ENCODE data around the gene USP3. TPM values are rescaled to one million over a fixed set of nuclear protein-coding genes. Genes with fewer than 3 reads are reported as not detected.

Gene USP3
- total and polyA plus RNA-seq, 2 experiments from 2014 or later: 20.2 to 26.0 TPM

DNA sequence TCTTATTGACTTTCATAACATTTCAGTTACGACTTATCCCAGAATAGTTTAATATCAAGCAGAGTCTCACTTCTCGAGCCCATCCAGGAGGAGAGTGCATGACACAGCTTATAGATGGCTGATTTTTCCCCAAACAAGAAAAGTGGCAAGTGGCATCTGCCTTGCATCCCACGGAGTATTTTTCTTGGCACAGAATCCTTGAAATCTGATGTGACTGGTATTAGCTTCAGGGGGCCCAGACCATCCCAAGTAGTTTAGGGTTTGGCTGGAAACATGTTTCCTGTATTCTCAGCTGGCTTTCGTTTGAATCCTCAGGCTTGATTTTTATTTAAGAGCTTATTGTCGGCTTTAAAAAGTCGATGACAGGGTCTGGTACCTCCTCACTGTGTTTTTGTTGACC, 72.0 kb downstream of the USP3 start:
- Histone ChIP-seq H3K27ac (no peak overlapping the region), H3K36me3 (no peaks in the 10 kb centered on the region), H3K4me3 (no peak overlapping the region), H3K4me1 (ENCODE audit: low read depth) (peaks cover 27% of the 10 kb centered on the region), H3K27me3 (no peaks in the 10 kb centered on the region), H3K9me3 (ENCODE audit: low read depth) (no peaks in the 10 kb centered on the region)
- no peak for DNase-seq (ENCODE audit: low read depth in 1 of 2, low spot score in 1 of 2)
- TF ChIP-seq, protein P1, sequence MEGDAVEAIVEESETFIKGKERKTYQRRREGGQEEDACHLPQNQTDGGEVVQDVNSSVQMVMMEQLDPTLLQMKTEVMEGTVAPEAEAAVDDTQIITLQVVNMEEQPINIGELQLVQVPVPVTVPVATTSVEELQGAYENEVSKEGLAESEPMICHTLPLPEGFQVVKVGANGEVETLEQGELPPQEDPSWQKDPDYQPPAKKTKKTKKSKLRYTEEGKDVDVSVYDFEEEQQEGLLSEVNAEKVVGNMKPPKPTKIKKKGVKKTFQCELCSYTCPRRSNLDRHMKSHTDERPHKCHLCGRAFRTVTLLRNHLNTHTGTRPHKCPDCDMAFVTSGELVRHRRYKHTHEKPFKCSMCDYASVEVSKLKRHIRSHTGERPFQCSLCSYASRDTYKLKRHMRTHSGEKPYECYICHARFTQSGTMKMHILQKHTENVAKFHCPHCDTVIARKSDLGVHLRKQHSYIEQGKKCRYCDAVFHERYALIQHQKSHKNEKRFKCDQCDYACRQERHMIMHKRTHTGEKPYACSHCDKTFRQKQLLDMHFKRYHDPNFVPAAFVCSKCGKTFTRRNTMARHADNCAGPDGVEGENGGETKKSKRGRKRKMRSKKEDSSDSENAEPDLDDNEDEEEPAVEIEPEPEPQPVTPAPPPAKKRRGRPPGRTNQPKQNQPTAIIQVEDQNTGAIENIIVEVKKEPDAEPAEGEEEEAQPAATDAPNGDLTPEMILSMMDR (IDR thresholded peaks at IDR 0.05; ENCODE audit: low read depth, low read length): no peak

DNA sequence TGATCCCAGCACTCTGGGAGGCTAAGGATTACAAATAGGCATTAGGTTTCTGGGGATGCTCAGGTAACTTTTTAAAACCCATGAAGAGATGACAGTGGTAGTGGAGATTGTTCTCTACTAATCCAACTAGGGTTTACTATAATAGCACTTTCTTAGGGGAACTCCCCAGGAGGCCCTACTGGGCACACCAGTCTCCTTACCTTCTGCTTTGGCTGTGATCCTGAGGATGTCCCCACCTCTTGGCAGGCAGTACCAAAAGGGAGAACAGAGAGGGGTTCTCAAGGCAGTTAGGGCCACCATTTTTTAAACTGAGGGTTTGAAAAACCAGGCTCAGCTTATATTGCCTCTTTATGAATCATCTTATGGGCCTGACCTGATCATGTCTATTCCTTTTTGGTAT, 77.8 kb downstream of the USP3 start:
- TF ChIP-seq, protein P1 (IDR thresholded peaks at IDR 0.05; ENCODE audit: low read depth, low read length): no peak
- H3K9me3 ChIP-seq (ENCODE audit: low read depth): no peaks in the 10 kb centered on the region
- DNase-seq (ENCODE audit: low read depth in 1 of 2, low spot score in 1 of 2): no peak
- H3K36me3 ChIP-seq: no peaks in the 10 kb centered on the region
- no peak overlapping the region for H3K4me3 ChIP-seq
- H3K27ac ChIP-seq: no peak overlapping the region
- no peaks in the 10 kb centered on the region for H3K4me1 ChIP-seq (ENCODE audit: low read depth)
- H3K27me3 ChIP-seq: no peaks in the 10 kb centered on the region

DNA sequence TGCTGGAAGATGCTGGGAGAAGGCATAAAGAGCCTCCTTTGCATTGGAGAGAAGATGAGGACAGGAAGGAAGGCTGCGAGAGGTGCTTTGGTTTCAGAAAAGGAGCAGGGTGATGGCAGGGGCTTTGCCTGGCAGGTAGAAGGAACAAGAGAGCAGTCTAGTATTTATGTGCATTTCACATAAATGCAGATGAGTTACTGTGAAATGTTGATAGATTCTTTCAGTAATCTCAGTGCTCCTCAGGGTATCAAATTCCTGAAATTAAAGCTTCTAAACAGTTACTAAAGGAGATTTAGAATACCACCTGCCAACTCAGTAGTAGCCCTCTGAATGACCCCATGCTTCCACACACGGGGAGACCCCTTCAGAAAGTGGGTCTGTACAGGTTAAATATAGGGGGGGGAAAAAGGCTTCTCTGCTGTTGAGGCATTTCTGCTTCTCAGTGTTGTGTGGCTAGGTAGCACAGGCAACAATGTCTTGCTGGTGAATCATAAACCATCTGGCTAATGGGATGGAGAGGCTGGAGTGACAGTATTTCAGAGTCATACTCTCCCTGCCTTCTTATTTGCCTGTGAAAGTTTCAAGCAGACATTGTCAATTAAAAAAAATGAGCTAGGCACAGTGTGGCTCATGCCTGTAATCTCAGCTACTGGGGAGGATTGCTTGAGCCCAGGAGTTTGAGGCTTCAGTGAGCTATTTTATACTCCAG, 78.5 kb downstream of the USP3 start:
- TF ChIP-seq, protein P1 (IDR thresholded peaks at IDR 0.05; ENCODE audit: low read depth, low read length): no peak
- H3K36me3 ChIP-seq: no peaks in the 10 kb centered on the region

DNA sequence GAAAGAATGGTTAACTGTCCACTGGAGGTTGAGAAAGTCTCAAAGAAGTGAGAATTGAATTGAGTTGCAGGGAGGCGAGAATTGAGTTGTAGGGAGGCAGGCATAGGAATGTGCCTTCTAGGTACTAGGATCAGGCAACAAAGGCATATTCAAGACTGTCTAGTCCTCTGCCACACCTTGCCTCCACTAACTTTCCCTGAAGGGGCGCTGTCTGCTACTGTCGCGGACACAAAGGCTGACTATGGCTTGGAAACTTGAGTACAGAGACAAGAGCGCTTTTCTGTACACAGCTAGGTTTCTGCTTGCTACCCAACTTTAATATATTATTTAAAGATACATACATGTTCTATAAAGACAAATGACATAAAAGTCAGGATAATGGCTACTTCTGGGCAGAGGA, 82.4 kb downstream of the USP3 start:
- peaks cover 26% of the 10 kb centered on the region for H3K36me3 ChIP-seq
- TF ChIP-seq, protein P1 (IDR thresholded peaks at IDR 0.05; ENCODE audit: low read depth, low read length): no peak
- H3K4me1 ChIP-seq (ENCODE audit: low read depth): no peaks in the 10 kb centered on the region
- DNase-seq (ENCODE audit: low read depth in 1 of 2, low spot score in 1 of 2): no peak
- H3K27ac ChIP-seq: no peak overlapping the region
- H3K4me3 ChIP-seq: no peak overlapping the region
- H3K9me3 ChIP-seq (ENCODE audit: low read depth): no peaks in the 10 kb centered on the region
- H3K27me3 ChIP-seq: no peaks in the 10 kb centered on the region

More for the DNA sequence above, 78.5 kb downstream of the USP3 start:
- peak in 1 of 2 donors; percentile 26 for DNase-seq (ENCODE audit: low read depth in 1 of 2, low spot score in 1 of 2)
- Histone ChIP-seq H3K27ac (no peak overlapping the region), H3K9me3 (ENCODE audit: low read depth) (no peaks in the 10 kb centered on the region), H3K4me3 (no peak overlapping the region), H3K27me3 (no peaks in the 10 kb centered on the region), H3K4me1 (ENCODE audit: low read depth) (no peaks in the 10 kb centered on the region)

DNA sequence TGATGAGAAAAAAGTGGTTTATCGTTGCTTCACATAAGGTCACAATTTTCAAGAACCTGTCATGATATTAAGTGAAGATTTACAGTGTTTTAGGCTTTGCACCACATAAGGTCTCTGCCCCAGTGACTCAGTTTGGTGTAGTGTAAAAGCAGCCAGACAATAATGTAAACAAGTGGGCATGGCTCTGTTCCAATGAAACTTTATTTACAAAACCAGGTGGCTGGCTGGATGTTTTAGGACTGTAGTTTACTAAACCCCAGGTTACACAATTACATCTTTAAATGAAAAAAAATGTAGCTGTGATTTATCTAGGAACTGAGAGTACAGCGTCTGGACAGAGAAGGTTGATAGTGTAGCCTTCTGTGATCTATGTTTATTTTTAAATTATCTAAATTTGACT, 83.1 kb downstream of the USP3 start:
- Histone ChIP-seq H3K36me3 (peaks cover 26% of the 10 kb centered on the region), H3K27me3 (no peaks in the 10 kb centered on the region), H3K9me3 (ENCODE audit: low read depth) (no peaks in the 10 kb centered on the region), H3K4me3 (no peak overlapping the region), H3K4me1 (ENCODE audit: low read depth) (no peaks in the 10 kb centered on the region), H3K27ac (no peak overlapping the region)
- TF ChIP-seq, protein P1 (IDR thresholded peaks at IDR 0.05; ENCODE audit: low read depth, low read length): no peak
- DNase-seq (ENCODE audit: low read depth in 1 of 2, low spot score in 1 of 2): no peak

All from cardiac muscle cell (in vitro differentiated cells and primary cell).